K562 (cell line): ENCODE results near the gene CSRP2.

Source experiments
- CREB1 ChIP-seq, 2 experiments: sonication (generic) in 1 of 2; formaldehyde crosslinking in 1 of 2; IDR thresholded peaks; 2 replicates each; pipeline versions ENCODE4 v1.6.1 to v1.8.0; 2012 to 2022; ENCODE audit warnings: inconsistent platforms in 1 of 2, mild to moderate bottlenecking in 1 of 2, missing genetic modification reagents in 1 of 2, moderate library complexity in 1 of 2
- MYC ChIP-seq, 2 experiments: fragments of 250-450 bp in 1 of 2; sonication (Bioruptor Pico) in 1 of 2; IDR thresholded peaks; 2 replicates each; pipeline versions ENCODE4 v1.5.1 to v1.6.1; 2012 to 2021; ENCODE audit warnings: low read depth in 2 of 2, borderline replicate concordance in 1 of 2, improper control_type of control experiment in 1 of 2, low read length in 1 of 2, mild to moderate bottlenecking in 1 of 2, moderate library complexity in 1 of 2
- NFRKB ChIP-seq: fragments of 450-650 bp; IDR thresholded peaks from 2 replicates; pipeline ENCODE4 v1.6.1; 2016; ENCODE audit warnings: low read depth
- RBM22 ChIP-seq: fragments of 200-400 bp; formaldehyde crosslinking; IDR thresholded peaks from 2 replicates; pipeline ENCODE4 v1.6.1; 2018; ENCODE audit warnings: low read length, low read depth; ENCODE audit not compliant: poor library complexity, severe bottlenecking
- ZBED1 ChIP-seq: IDR thresholded peaks from 2 replicates; pipeline ENCODE4 v1.6.1; 2014
- ZNF23 ChIP-seq: fragments of 250-450 bp; sonication (Bioruptor Pico); IDR thresholded peaks from 2 replicates; pipeline ENCODE4 v1.4.0; 2020; ENCODE audit warnings: mild to moderate bottlenecking
- TF ChIP-seq, protein P1 (sequence below), 3 experiments: IDR thresholded peaks in 2 of 3; conservative IDR thresholded peaks in 1 of 3; 2 replicates each; pipeline ENCODE4 v1.5.1; 2011 to 2012; ENCODE audit warnings: low read length in 3 of 3, mild to moderate bottlenecking in 3 of 3, control low read depth in 2 of 3, improper control_type of control experiment in 1 of 3, inconsistent platforms in 1 of 3, low read depth in 1 of 3, mixed read lengths in 1 of 3, moderate library complexity in 1 of 3; ENCODE audit not compliant: insufficient read depth in 2 of 3

- no peak for TF ChIP-seq ZBED1
- no peak for TF ChIP-seq NFRKB
- TF ChIP-seq, protein P1, sequence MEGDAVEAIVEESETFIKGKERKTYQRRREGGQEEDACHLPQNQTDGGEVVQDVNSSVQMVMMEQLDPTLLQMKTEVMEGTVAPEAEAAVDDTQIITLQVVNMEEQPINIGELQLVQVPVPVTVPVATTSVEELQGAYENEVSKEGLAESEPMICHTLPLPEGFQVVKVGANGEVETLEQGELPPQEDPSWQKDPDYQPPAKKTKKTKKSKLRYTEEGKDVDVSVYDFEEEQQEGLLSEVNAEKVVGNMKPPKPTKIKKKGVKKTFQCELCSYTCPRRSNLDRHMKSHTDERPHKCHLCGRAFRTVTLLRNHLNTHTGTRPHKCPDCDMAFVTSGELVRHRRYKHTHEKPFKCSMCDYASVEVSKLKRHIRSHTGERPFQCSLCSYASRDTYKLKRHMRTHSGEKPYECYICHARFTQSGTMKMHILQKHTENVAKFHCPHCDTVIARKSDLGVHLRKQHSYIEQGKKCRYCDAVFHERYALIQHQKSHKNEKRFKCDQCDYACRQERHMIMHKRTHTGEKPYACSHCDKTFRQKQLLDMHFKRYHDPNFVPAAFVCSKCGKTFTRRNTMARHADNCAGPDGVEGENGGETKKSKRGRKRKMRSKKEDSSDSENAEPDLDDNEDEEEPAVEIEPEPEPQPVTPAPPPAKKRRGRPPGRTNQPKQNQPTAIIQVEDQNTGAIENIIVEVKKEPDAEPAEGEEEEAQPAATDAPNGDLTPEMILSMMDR (IDR thresholded peaks at IDR 0.05 in 2 of 3, conservative IDR thresholded peaks at IDR 0.05 in 1 of 3; ENCODE audit: insufficient read depth in 2 of 3, low read depth in 1 of 3, low read length in 3 of 3) = no peak
- TF ChIP-seq ZNF23 (CRISPR knock-in tag) = no peak
- no peak for TF ChIP-seq CREB1 (IDR thresholded peaks at IDR 0.05)
- TF ChIP-seq CREB1 (CRISPR knock-in tag; IDR thresholded peaks at IDR 0.05) = no peak
- no peak for TF ChIP-seq MYC (IDR thresholded peaks at IDR 0.05; ENCODE audit: low read depth, low read length)
- TF ChIP-seq MYC (CRISPR knock-in tag; IDR thresholded peaks at IDR 0.05; ENCODE audit: borderline replicate concordance, low read depth) = no peak
- no peak for TF ChIP-seq RBM22
Measured at GRCh38 chr12:76909290-76909689, 30.5 kb upstream of the CSRP2 start.
